GM12892 (cell line): ENCODE results near the gene CFAP119.

ENCODE experiments used
- DNase-seq: peaks from one replicate; pipeline ENCODE4 v3.0.0; 2011; ENCODE audit not compliant: insufficient read length
- FAIRE-seq: peaks from 2 replicates; lab custom pipeline; 2011; peaks lifted over from hg19 to GRCh38; lab: Jason Lieb, UNC
- POLR2A ChIP-seq: IDR thresholded peaks from 2 replicates; pipeline ENCODE4 v1.6.1; 2011; ENCODE audit warnings: low read depth, low read length, control low read depth
- POLR2AphosphoS5 ChIP-seq: IDR thresholded peaks from 2 replicates; pipeline ENCODE4 v1.6.1; 2011; ENCODE audit warnings: low read depth, low read length, control low read depth
- TAF1 ChIP-seq: IDR thresholded peaks from 2 replicates; pipeline ENCODE4 v1.6.1; 2011; ENCODE audit warnings: low read depth, mild to moderate bottlenecking, control low read depth, low read length, borderline replicate concordance

The CFAP119 gene

DNA sequence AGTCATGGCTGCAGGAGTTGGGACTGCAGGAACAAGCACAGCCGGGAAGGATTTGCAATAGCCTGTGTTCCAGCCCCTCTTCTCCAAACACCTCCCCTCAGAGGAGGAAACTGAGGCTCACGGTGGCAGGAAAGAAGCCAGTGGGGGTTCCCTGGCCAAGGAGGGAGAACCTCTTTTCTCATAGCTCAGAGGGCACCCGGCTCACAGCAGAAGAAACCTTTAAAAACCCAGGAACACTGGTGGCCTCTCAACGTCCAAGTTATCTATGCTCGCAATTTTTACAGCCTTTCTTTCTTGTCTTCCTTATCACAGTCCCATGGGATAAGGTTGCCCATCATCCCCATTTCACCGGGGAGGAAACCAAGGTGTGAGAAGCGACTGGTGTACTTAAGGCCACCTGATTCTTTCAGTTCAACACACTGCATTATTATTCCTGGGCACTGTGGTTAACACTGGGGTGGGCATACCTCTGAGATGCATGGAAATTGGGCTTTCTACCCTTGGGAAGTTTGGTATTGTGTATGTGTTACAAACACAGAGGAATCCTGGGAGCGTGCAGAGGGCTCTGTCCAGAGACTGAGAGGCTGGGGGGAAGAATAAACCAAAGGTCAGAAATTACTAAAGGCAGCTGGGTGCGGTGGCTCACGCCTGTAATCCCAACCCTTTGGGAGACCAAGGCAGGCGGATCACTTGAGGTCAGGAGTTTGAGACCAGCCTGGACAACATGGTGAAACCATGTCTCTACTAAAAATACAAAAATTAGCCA, 25.9 kb upstream of the CFAP119 start:
- DNase-seq (no peak), FAIRE-seq (no peak)
- TF ChIP-seq TAF1 (no peak), POLR2AphosphoS5 (no peak), POLR2A (no peak)

DNA sequence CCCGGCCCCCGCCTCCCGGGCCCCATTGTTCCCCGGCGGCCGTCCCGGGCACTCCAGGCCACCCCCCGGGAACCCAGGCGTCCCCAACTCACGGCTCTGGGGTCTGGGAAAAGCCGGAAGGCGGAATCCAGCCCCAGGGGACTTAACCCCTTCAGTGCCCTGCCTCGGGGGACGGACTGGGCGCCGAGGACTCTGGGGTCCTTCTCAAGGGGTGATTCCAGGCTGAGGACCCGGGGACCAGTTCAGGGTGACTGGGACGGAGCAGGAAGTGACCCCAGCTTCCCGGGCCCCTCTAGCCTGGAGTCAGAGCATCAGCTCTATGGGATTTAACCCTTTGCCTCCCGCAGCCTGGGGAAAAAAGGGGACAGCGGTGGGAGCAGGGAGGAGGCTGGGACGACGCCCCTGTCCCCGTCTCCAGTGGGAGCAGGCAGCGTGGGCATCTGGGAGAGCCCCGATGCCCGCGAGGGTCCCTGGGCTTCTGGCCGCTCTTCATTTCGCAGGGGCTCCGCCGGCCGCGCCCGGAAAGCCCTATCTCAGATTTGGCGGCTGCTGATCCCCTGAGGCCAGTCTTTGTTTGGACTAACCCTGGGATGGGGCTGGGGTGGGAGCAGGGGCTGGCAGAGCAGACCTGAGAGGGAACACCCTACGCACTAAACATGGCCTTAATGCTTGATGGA, 25.2 kb upstream of the CFAP119 start, which contains the start of gene ZNF629:
TSS of gene ZNF629 (minus strand) at position 270 of the 677 bp plus-strand sequence. CDS start 2,723 bp downstream, outside the sequence.
- DNase-seq (no peak), FAIRE-seq (no peak)
- no peak for TF ChIP-seq TAF1

DNA sequence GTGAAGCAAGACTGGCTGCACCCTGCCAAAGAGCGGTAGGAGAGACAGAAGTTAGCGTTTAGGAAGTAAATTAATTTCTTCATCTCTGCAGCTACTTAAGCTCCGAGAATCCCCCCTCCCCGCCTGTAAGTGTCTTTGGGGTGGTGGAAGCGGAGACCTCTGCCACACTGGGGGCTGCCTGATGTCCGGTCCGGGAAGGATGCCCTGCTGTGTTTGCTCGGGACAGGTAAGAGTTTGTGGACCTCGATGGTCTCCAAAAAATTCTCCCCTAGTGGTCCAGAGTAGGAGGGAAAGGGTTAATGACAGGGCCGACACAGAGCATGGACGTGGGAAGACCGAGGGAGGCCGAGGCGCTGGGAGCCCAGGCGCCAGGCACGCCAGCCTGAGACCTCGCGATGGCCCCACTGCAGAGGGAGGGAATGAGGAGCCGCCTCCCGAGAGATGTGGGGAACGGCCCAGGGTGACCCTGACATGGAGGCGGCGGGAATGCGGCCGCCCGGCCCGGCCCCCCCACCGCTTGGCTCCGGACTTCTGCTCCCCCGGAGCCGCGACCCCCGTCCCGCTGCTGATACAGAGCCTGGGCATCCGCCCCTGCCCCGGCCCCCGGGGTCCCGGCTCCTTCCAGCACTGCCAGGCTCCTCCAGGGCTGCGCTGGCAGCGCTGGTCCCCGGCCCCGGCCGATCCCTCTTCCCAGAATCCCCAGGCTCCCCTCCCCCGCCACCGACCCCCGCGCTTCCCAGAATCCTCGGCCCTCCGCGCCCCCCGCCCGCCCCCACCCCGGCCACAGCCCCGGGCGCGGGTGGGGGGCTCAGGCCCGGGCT, 24.5 kb upstream of the CFAP119 start:
- DNase-seq: no peak
- TF ChIP-seq TAF1 (no peak), POLR2A (no peak), POLR2AphosphoS5 (no peak)
- FAIRE-seq: no peak

DNA sequence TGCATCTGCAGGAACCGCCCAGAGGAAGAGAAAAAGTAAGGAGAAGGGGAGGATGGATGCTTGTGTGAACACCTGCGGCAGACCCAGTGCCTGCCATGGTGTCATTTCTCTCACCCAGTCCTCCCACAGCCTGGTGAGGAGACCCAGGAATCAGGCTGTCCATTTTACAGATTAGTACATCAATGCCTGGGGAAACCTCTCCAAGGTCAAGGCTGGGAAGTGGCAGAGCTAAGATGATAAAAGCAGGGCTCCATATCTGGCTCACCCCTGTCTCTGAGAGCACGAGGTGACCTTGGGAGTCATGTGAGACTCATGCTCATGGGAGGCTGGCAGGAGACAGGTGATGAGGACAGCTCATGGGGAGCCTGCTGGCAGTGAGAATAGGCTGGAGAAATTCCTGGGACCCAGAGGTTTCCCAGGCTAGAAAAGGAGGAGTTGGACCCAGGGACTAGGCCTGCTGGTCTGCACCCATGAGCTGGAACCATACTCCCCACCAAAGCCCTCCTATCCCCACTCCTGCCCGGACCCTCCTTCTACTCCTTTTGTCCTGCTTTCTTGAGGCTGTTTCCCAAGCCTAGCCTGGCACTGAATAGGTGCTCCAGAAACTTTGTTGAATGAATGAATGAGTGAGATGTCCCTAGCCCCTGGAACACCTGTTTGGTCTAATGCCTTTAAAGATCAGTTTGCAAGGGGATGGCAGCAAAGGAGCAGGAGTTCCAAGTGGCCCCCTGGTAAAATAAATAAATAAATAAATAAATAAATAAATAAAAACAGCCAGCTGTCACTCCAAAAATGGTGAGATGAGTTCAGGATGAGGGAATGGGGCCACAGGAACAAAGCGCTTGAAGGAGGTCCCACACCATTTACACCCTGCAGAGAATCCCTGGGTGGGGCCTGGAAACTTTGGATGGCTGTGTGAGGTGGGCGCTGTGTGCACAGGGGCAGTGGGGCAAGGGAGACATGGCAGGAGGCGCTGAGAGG, 23.6 kb upstream of the CFAP119 start:
- DNase-seq (no peak), FAIRE-seq (no peak)
- TF ChIP-seq POLR2AphosphoS5: no peak
- TF ChIP-seq POLR2A: no peak
- no peak for TF ChIP-seq TAF1

DNA sequence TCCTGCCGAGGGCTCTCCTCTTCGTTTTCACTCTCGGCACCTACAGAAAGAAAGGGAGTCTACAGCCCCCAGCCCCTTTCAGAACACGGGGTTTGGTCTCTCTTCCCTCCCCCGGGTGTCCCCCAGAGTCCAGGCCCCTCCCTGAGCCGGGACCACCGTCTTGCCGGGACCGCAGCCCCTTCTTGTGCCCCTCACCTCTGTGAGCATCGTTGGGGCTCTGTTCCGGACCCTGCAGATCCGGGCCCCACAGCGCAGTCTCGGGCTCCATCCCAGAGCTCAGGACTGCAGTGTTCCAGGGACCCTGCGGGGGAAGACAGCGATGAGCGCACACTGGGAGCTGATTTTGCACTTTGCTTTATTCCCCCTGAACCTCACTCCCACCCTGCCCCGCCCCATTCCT, 22.4 kb upstream of the CFAP119 start:
- no peak for DNase-seq
- no peak for FAIRE-seq
- TF ChIP-seq TAF1 (no peak), POLR2A (no peak), POLR2AphosphoS5 (no peak)

DNA sequence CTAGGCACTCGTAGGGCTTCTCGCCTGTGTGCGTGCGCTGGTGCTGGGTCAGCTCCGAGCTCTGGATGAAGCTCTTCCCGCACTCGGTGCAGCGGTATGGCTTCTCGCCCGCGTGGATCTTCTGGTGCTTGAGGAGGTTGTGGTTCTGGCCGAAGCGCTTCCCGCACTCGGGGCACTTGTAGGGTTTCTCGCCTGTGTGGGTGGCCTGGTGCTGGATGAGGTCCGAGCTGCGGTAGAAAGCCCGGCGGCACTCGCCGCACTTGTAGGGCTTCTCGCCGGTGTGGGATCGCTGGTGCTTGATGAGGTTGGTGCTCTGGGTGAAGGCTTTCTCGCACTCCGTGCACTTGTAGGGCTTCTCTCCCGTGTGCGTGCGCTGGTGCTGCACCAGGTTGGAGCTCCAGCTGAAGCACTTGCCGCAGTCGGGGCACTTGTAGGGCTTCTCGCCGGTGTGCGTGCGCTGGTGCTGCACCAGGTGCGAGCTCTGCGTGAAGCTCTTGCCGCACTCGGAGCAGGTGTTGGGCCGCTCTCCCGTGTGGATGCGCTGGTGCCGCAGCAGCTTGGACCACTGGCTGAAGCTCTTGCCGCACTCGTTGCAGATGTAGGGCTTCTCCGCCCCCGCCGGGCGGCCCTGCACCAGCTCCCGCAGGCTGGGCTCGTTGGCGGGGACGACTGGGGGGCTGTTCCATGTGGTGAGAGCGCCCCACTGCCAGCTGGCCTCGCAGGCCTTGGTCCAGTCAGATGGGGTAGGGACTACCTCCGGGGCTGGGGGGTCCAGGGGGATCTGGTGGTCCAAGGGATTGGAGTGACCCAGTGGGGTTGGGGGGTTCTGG, 21.6 kb upstream of the CFAP119 start:
- TF ChIP-seq POLR2A: no peak
- TF ChIP-seq TAF1: no peak
- no peak for TF ChIP-seq POLR2AphosphoS5
- no peak for FAIRE-seq
- no peak for DNase-seq

GRCh38 chr16:30782486-30783279, 20.8 kb upstream of the CFAP119 start:
- DNase-seq: no peak
- no peak for TF ChIP-seq TAF1
- no peak for FAIRE-seq

GRCh38 chr16:30780549-30780948, 18.7 kb upstream of the CFAP119 start:
- TF ChIP-seq POLR2A (no peak), TAF1 (no peak), POLR2AphosphoS5 (no peak)
- FAIRE-seq: no peak

DNA sequence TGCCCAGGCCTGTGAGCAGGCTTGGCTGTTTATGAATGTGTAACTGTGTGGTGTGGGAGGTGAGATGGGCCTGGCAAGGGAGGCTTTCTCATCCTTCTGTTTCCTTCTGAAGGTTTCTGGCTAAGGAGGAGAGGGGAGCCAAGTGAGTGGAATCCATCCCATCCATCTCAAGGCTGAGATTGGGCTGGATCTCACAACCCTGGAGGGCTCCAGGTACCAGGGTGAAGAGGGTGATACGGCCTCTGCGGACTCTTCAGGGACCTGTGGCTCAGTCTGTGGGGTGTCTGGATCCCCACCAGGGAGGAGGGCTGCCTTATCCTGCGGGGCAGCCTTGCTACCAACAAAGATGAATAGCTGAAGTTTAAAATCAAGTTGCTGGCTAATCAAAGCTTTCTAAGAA, 18.2 kb upstream of the CFAP119 start:
- FAIRE-seq (no peak), DNase-seq (no peak)
- TF ChIP-seq POLR2AphosphoS5: no peak
- TF ChIP-seq POLR2A: no peak

More at GRCh38 chr16:30780549-30780948, 18.7 kb upstream of the CFAP119 start:
- DNase-seq: no peak

DNA sequence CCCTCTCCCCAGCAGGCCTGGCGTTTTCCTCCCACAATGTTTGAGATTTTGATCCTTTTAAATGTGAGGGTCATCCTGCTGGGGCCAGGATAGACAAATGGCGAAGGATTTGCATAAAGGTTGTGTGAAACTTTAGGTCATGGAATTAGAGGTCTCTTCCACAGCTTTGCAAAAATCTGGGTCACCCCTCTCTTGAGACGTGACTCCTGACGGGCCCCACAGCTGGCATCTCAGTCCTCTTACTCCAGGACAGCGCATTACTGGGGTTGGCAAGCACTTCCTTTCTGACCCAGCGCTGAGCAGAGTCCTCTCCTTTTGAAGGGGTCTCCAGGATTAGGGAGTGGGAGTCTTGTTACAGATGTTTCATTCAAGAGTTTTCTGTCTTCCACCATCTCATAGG, 17.7 kb upstream of the CFAP119 start:
- no peak for TF ChIP-seq POLR2A
- no peak for TF ChIP-seq TAF1
- TF ChIP-seq POLR2AphosphoS5: no peak
- FAIRE-seq: no peak
- DNase-seq: no peak
